ENCODE data around the gene TMEM74B. TPM values are rescaled to one million over a fixed set of nuclear protein-coding genes. Genes with fewer than 3 reads are reported as not detected.

TMEM74B gene
- total and polyA plus RNA-seq, 10 of the 15 experiments (the other 5 are each of a cell fraction or from before 2014, with no cell fraction given), result 0.07 TPM; not detected in 9

GRCh38 chr20:1134355-1134754 is 50.4 kb downstream of the TMEM74B start:
- Histone ChIP-seq H2AFZ (ENCODE audit: control insufficient read depth, low read depth, low read length) (no peak overlapping the region), H3K79me2 (ENCODE audit: control insufficient read depth, insufficient read depth, low read length) (peaks cover 2% of the 10 kb centered on the region; the same call in 1 of the 2 replicates), H3K36me3 (ENCODE audit: control insufficient read depth in 2 of 2, insufficient read depth in 2 of 2, low read length in 1 of 2) (peaks cover 17 to 40% of the 10 kb centered on the region in 2 experiments), H3K4me2 (ENCODE audit: control insufficient read depth, insufficient read depth) (no peak overlapping the region), H3K9ac (ENCODE audit: control insufficient read depth, insufficient read depth, low read length) (no peak overlapping the region), H4K20me1 (ENCODE audit: control insufficient read depth, insufficient read depth) (no peaks in the 10 kb centered on the region), H3K27ac (ENCODE audit: control insufficient read depth, insufficient read depth) (no peak overlapping the region), H3K4me1 (ENCODE audit: control insufficient read depth, insufficient read depth, low read length) (no peaks in the 10 kb centered on the region), H3K4me3 (no peak overlapping the region), H3K27me3 (replicated peaks in 1 of 2; ENCODE audit: control insufficient read depth in 2 of 2, insufficient read depth in 2 of 2, low read length in 1 of 2) (no peaks in the 10 kb centered on the region), H3K9me3 (replicated peaks; ENCODE audit: control insufficient read depth, insufficient read depth, low read length) (peaks cover 2% of the 10 kb centered on the region; the same call in 2 of the 3 replicates)
- FAIRE-seq, result no peak
- no peak for DNase-seq (ENCODE audit: low read depth, low spot score)
- no TSS peak for BruUV-seq (replicated peaks)
- RAD21 ChIA-PET (ENCODE audit: unreplicated experiment), result no interaction called here
- intact Hi-C loops (cut with micrococcal nuclease; ENCODE audit: unreplicated experiment) (no loop called here), in situ Hi-C loops (cut with MboI) (no loop called here)
- SMC1A ChIA-PET (ENCODE audit: uncharacterized antibody, unreplicated experiment), result interaction anchor here (1.7 kb wide), 1 partner anchor 13 kb away, joined by 4 read pairs; no protein-coding TSS in a partner anchor
- ATAC-seq, result no peak
- TF ChIP-seq SP1 (IDR thresholded peaks at IDR 0.05; ENCODE audit: low read depth, low read length) (no peak), ATF2 (IDR thresholded peaks at IDR 0.05; ENCODE audit: low read length) (no peak), MEF2B (IDR thresholded peaks at IDR 0.05; ENCODE audit: partially characterized antibody, poor library complexity, severe bottlenecking) (no peak), PAX8 (IDR thresholded peaks at IDR 0.05) (no peak), DPF2 (IDR thresholded peaks at IDR 0.05) (no peak), RELA (IDR thresholded peaks at IDR 0.05; ENCODE audit: borderline replicate concordance, partially characterized antibody) (no peak), FOXM1 (IDR thresholded peaks at IDR 0.05; ENCODE audit: low read depth, low read length) (no peak), BRCA1 (IDR thresholded peaks at IDR 0.05; ENCODE audit: low read depth, low read length) (no peak), SMAD5 (IDR thresholded peaks at IDR 0.05; ENCODE audit: low read depth) (no peak), CTCF (IDR thresholded peaks at IDR 0.05 in 2 of 3, conservative IDR thresholded peaks at IDR 0.05 in 1 of 3; ENCODE audit: control insufficient read depth in 2 of 3, extremely low read depth in 1 of 3, insufficient read depth in 1 of 3, low read depth in 3 of 3, low read length in 3 of 3) (no peak), LARP7 (IDR thresholded peaks at IDR 0.05) (no peak), CBFB (IDR thresholded peaks at IDR 0.05; ENCODE audit: low read depth) (no peak), IKZF2 (IDR thresholded peaks at IDR 0.05) (no peak), MYC (IDR thresholded peaks at IDR 0.05; ENCODE audit: insufficient read depth, insufficient read length, insufficient replicate concordance, low read length, severe bottlenecking) (no peak), NR2C2 (IDR thresholded peaks at IDR 0.05; ENCODE audit: borderline replicate concordance, control insufficient read depth, insufficient read length, low read depth) (no peak), EP300 (IDR thresholded peaks at IDR 0.05; ENCODE audit: borderline replicate concordance in 1 of 2, control insufficient read depth in 1 of 2, low read depth in 2 of 2, low read length in 2 of 2) (no peak), PML (IDR thresholded peaks at IDR 0.05; ENCODE audit: low read length) (no peak), SMAD1 (IDR thresholded peaks at IDR 0.05; ENCODE audit: low read depth, partially characterized antibody) (no peak), MLLT1 (IDR thresholded peaks at IDR 0.05) (no peak), RAD51 (IDR thresholded peaks at IDR 0.05) (no peak)
- POLR2A ChIA-PET, result no interaction called here
- 94% methylated on average over 2 of the region's 2 CpGs for WGBS (ENCODE audit: insufficient coverage, insufficient replicate concordance, low lambda C conversion rate, missing lambda C conversion rate)
- CTCF ChIA-PET, result no interaction called here

Measured in GM12878 (cell line).